Suppressor macrophage treated with lipopolysaccharide for 4 hours (primary cell): ENCODE results near the gene PLXND1.
A peak's percentile ranks its signal among the peaks of the same experiment; 100 is the strongest.
"Not testable (repeated sequence)": the region's sequence is repeated elsewhere in the genome, so short reads cannot be mapped to it uniquely, and the experiment has no call there.

ENCODE experiments used
- DNase-seq: peaks from one replicate; pipeline ENCODE4 v3.0.0-alpha.2; 2020

The PLXND1 gene

GRCh38 chr3:129560911-129561594 lies 45.4 kb downstream of the PLXND1 start:
- no peak for DNase-seq

- no peak for DNase-seq
Observed at GRCh38 chr3:129560269-129560787, 46.1 kb downstream of the PLXND1 start.

- no peak for DNase-seq
Observed at GRCh38 chr3:129559565-129560079, 46.9 kb downstream of the PLXND1 start.

GRCh38 chr3:129558772-129559564 lies 47.5 kb downstream of the PLXND1 start:
- DNase-seq: no peak

- no peak for DNase-seq
Observed at GRCh38 chr3:129558081-129558771, 48.2 kb downstream of the PLXND1 start.

- no peak for DNase-seq
Observed at GRCh38 chr3:129557548-129557894, 49.0 kb downstream of the PLXND1 start.

GRCh38 chr3:129556890-129557547 lies 49.5 kb downstream of the PLXND1 start:
- no peak for DNase-seq

- DNase-seq: no peak
Observed at GRCh38 chr3:129556358-129556695, 50.1 kb downstream of the PLXND1 start.

- no peak for DNase-seq
Observed at GRCh38 chr3:129555616-129556357, 50.7 kb downstream of the PLXND1 start.

GRCh38 chr3:129555153-129555550 lies 51.3 kb downstream of the PLXND1 start:
- DNase-seq: no peak

GRCh38 chr3:129554356-129555152 lies 51.9 kb downstream of the PLXND1 start:
- no peak for DNase-seq

- DNase-seq: peak; percentile 74
Observed at GRCh38 chr3:129553719-129554118, 52.8 kb downstream of the PLXND1 start.

- no peak for DNase-seq
Observed at GRCh38 chr3:129553171-129553570, 53.3 kb downstream of the PLXND1 start.

- DNase-seq: no peak
Observed at GRCh38 chr3:129552287-129553050, 54.0 kb downstream of the PLXND1 start.

- no peak for DNase-seq
Observed at GRCh38 chr3:129549805-129550204, 56.7 kb downstream of the PLXND1 start.

- DNase-seq: peak; percentile 48
Observed at GRCh38 chr3:129549006-129549800, 57.3 kb downstream of the PLXND1 start.

- no peak for DNase-seq
Observed at GRCh38 chr3:129548104-129548965, 58.1 kb downstream of the PLXND1 start.

GRCh38 chr3:129547241-129547640 lies 59.2 kb downstream of the PLXND1 start:
- DNase-seq: no peak

GRCh38 chr3:129545951-129546350 lies 60.5 kb downstream of the PLXND1 start:
- DNase-seq: not testable (repeated sequence)
